Sigmoid colon (tissue), 7 donors: ENCODE results near the gene MCTP1. TPM values are rescaled to one million over a fixed set of nuclear protein-coding genes. Genes with fewer than 3 reads are reported as not detected.

Source experiments
- DNase-seq: peaks from one replicate; pipeline ENCODE4 v3.0.0-alpha.2; 2019
- H3K27ac ChIP-seq, 4 donors: fragments of 200-600 bp; sonication (generic); one replicate each; pipeline ENCODE4 v1.5.1; 2016 to 2019; ENCODE audit warnings: mild to moderate bottlenecking in 1 of 4
- H3K27me3 ChIP-seq, 3 donors: fragments of 200-600 bp; sonication (generic); one replicate each; pipeline ENCODE4 v1.5.1; 2019; ENCODE audit warnings: mild to moderate bottlenecking in 1 of 3
- H3K36me3 ChIP-seq, 4 donors: fragments of 200-600 bp; sonication (generic); one replicate each; pipeline ENCODE4 v1.5.1; 2016 to 2019
- H3K4me1 ChIP-seq, 4 donors: fragments of 200-600 bp; sonication (generic); one replicate each; pipeline ENCODE4 v1.5.1; 2017 to 2019
- H3K4me3 ChIP-seq, 4 donors: fragments of 200-600 bp; sonication (generic); one replicate each; pipeline ENCODE4 v1.5.1; 2017 to 2019; ENCODE audit warnings: mild to moderate bottlenecking in 2 of 4, moderate library complexity in 1 of 4
- H3K9me3 ChIP-seq, 4 donors: fragments of 200-600 bp in 3 of 4; sonication (generic) in 3 of 4; one replicate each; pipeline versions ENCODE4 v1.5.1 to v1.6.1; 2013 to 2019
- CTCF ChIP-seq, 4 experiments: fragments of 450-650 bp in 3 of 4; fragments of 200-600 bp in 1 of 4; IDR thresholded peaks; one replicate each; pipeline ENCODE4 v1.5.1; 2016 to 2019; ENCODE audit warnings: antibody characterized with exemption in 4 of 4, mild to moderate bottlenecking in 3 of 4, moderate library complexity in 2 of 4
- EP300 ChIP-seq, 4 donors: sonication (generic); formaldehyde crosslinking; IDR thresholded peaks; one replicate each; pipeline ENCODE4 v1.6.1; 2017; ENCODE audit warnings: antibody characterized with exemption in 4 of 4
- POLR2A ChIP-seq, 2 donors: fragments of 450-650 bp; IDR thresholded peaks; one replicate each; pipeline ENCODE4 v1.6.1; 2016; ENCODE audit warnings: antibody characterized with exemption in 2 of 2, mild to moderate bottlenecking in 2 of 2, moderate library complexity in 2 of 2
- POLR2AphosphoS5 ChIP-seq, 4 donors: sonication (generic); formaldehyde crosslinking; IDR thresholded peaks; one replicate each; pipeline ENCODE4 v1.6.1; 2017; ENCODE audit warnings: antibody characterized with exemption in 4 of 4
- WGBS, 2 donors: extraction: QIAGEN DNeasy Blood & Tissue Kit; methylation state at CpG; one replicate each; pipeline ENCODE4 v1.1.7; 2013; 5-methylcytosine and 5-hydroxymethylcytosine counted together
- intact Hi-C: fragments of 100-400 bp; cut with DNase I; formaldehyde crosslinking; loops from one replicate; pipeline ENCODE4 v1.15.1; 2023
- polyA plus RNA-seq, 3 donors: library from polyadenylated mRNA; stranded (reverse); fragments of 200-250 nt; gene quantifications; one replicate each; pipeline ENCODE4 v1.2.3, GENCODE V29; 2013
- total RNA-seq, 4 donors: library from RNA; depleted of rRNA; stranded (reverse); fragments of >200 nt; gene quantifications; one replicate each; pipeline ENCODE4 v1.1.0, GENCODE V29; 2016
- donor health status: healthy with polysubstance abuse.
- donor health status: Bipolar disorder and iron deficiency.
- donor health status: healthy.

The MCTP1 gene
- total and polyA plus RNA-seq, 7 donors = 2.1 to 20.5 (median 12.5) TPM

DNA sequence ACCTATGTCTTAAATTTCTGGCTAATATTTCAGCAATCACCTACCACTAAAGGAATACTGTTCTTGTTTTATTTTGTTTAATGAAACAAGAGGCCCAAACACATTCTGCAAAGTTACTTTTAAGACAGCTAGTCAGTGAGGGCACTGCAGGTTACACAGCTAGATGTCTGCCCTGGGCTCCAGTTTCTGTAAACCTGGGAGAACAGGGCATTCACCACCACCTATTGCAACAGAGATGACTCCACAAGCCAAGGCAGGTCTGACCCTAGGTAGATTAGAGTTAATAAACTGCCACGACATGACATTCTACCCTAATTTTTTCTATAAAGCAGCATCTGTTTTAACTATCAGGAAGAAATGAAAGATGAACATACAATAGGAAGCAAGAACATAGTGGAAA, 575.6 kb downstream of the MCTP1 start:
- intact Hi-C loops = no loop called here
- DNase-seq = no peak
- TF ChIP-seq CTCF (IDR thresholded peaks at IDR 0.05) = no peak
- TF ChIP-seq EP300 (IDR thresholded peaks at IDR 0.05) = no peak
- TF ChIP-seq POLR2A (IDR thresholded peaks at IDR 0.05) = no peak
- TF ChIP-seq POLR2AphosphoS5 (IDR thresholded peaks at IDR 0.05) = no peak
- H3K27me3 ChIP-seq = no peaks in the 10 kb centered on the region
- 91 to 94% methylated on average over 1 of the region's 1 CpG for WGBS, 2 donors
- no peak overlapping the region for H3K4me3 ChIP-seq
- no peak overlapping the region for H3K27ac ChIP-seq
- peaks cover 0 to 6% (median 0%) of the 10 kb centered on the region in 4 donors for H3K36me3 ChIP-seq
- H3K9me3 ChIP-seq = no peaks in the 10 kb centered on the region
- H3K4me1 ChIP-seq = no peaks in the 10 kb centered on the region

DNA sequence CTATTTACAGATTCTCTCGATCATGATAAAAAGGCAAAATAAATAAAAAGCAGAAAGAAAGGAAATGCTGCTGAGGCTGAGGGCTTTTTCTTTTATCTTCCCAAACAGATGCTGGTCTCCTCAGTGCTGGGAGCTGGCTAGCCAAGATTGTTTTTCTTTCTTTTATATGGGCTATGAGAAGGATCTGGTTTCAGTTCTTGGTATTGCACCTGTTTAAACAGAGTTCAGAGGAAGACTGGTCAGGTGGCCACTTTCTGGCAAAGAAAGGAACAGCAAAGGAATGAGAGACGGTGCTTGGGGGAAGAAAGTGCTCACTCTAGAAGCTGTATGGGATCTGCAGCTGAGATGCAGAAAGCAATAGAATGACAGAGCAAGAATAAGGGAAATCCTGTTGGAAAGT, 577.5 kb downstream of the MCTP1 start:
- Histone ChIP-seq H3K36me3 (peaks cover 0 to 6% (median 0%) of the 10 kb centered on the region in 4 donors), H3K4me1 (no peaks in the 10 kb centered on the region), H3K27me3 (no peaks in the 10 kb centered on the region), H3K9me3 (no peaks in the 10 kb centered on the region), H3K27ac (no peak overlapping the region), H3K4me3 (no peak overlapping the region)
- WGBS, 2 donors = 12 to 23% methylated on average over 2 of the region's 2 CpGs
- no peak for DNase-seq
- intact Hi-C loops = no loop called here
- no peak for TF ChIP-seq CTCF (IDR thresholded peaks at IDR 0.05)
- TF ChIP-seq EP300 (IDR thresholded peaks at IDR 0.05) = no peak
- TF ChIP-seq POLR2A (IDR thresholded peaks at IDR 0.05) = no peak
- no peak for TF ChIP-seq POLR2AphosphoS5 (IDR thresholded peaks at IDR 0.05)

DNA sequence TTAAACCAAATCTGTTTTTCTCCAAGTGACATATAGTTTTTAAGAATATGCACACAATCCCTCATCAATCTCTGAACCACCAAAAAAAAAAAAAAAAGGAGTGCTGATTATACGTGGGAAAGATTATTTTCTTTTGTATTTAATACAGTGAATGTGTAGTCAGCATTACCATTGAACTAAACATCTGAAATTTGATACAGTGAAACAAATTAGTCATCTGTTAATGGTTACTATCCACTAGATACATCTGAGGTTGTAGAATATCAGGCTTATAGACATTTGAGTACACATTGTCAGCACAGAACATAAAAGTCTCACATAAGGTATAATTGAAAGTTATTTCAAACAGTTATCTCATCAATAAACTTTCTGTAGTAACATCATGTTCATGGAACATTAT, 579.5 kb downstream of the MCTP1 start:
- peaks cover 0 to 6% (median 0%) of the 10 kb centered on the region in 4 donors for H3K36me3 ChIP-seq
- no peaks in the 10 kb centered on the region for H3K27me3 ChIP-seq
- TF ChIP-seq CTCF (IDR thresholded peaks at IDR 0.05) = no peak
- no peak for TF ChIP-seq POLR2AphosphoS5 (IDR thresholded peaks at IDR 0.05)
- TF ChIP-seq EP300 (IDR thresholded peaks at IDR 0.05) = no peak
- TF ChIP-seq POLR2A (IDR thresholded peaks at IDR 0.05) = no peak
- no peak for DNase-seq
- 79 to 84% methylated on average over 1 of the region's 1 CpG for WGBS, 2 donors
- H3K4me1 ChIP-seq = no peaks in the 10 kb centered on the region
- H3K27ac ChIP-seq = no peak overlapping the region
- intact Hi-C loops = no loop called here
- no peaks in the 10 kb centered on the region for H3K9me3 ChIP-seq
- no peak overlapping the region for H3K4me3 ChIP-seq

DNA sequence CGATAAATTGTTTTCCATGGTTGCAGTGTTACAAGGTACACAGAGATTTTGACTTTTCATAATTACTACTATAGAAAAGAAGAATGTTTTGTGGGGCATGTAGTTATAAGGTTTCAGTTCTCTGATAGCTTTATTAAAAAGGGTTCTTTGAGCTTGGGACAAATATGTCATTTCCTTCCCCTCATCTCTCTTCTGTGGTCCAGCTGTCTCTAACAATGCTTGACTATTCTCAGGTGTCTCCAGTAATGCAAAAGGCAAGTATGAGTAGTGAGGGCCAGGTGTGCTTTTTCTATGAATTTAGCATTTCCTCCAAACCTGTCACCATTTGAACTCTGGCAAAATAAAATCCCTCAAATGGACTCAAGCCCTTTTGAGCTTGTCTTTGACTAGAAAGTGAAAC, 582.2 kb downstream of the MCTP1 start:
- DNase-seq = no peak
- 91 to 93% methylated on average over 1 of the region's 1 CpG for WGBS, 2 donors
- no peaks in the 10 kb centered on the region for H3K9me3 ChIP-seq
- H3K36me3 ChIP-seq = no peaks in the 10 kb centered on the region
- no peaks in the 10 kb centered on the region for H3K4me1 ChIP-seq
- intact Hi-C loops = no loop called here
- H3K27me3 ChIP-seq = no peaks in the 10 kb centered on the region
- no peak overlapping the region for H3K27ac ChIP-seq
- no peak for TF ChIP-seq EP300 (IDR thresholded peaks at IDR 0.05)
- no peak overlapping the region for H3K4me3 ChIP-seq

DNA sequence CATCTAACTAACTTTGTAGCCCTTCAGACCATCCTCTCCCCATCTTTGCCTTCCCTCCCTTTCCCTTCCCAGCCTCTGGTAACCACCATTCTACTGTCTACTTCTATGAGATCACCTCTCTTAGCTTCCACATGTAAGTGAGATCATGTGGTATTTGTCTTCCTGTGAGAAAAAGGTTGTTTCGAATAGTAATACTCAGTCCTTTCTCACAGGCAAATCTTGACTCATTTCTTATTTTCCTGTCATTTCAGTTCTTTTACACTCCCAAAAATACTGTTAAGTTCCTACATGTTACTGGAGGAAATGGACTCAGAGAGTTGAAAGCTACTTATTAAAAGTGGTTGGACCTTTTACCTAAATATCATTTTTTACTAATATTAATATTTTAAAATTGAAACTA, 584.3 kb downstream of the MCTP1 start:
- DNase-seq = no peak

More for the DNA sequence above, 584.3 kb downstream of the MCTP1 start:
- 75 to 79% methylated on average over 1 of the region's 1 CpG for WGBS, 2 donors
- H3K36me3 ChIP-seq = no peaks in the 10 kb centered on the region
- no peaks in the 10 kb centered on the region for H3K27me3 ChIP-seq
- H3K9me3 ChIP-seq = no peaks in the 10 kb centered on the region
- H3K4me1 ChIP-seq = no peaks in the 10 kb centered on the region
- no peak overlapping the region for H3K4me3 ChIP-seq
- no peak overlapping the region for H3K27ac ChIP-seq
- TF ChIP-seq CTCF (IDR thresholded peaks at IDR 0.05) (no peak), EP300 (IDR thresholded peaks at IDR 0.05) (no peak), POLR2A (IDR thresholded peaks at IDR 0.05) (no peak), POLR2AphosphoS5 (IDR thresholded peaks at IDR 0.05) (no peak)
- intact Hi-C loops = no loop called here
